ENCODE measurements around the gene CEP295NL. TPM values are rescaled to one million over a fixed set of nuclear protein-coding genes. Genes with fewer than 3 reads are reported as not detected.

CEP295NL gene
- total and polyA plus RNA-seq, 2 of the 13 experiments (the other 11 are each of a cell fraction or from before 2014, with no cell fraction given): not detected

- TF ChIP-seq NFKBIZ (CRISPR knock-in tag; IDR thresholded peaks at IDR 0.05) (peak; percentile 87; the same call in 1 of the 2 replicates), RCOR2 (CRISPR knock-in tag; IDR thresholded peaks at IDR 0.05) (peak; percentile 72; the same call in 1 of the 2 replicates), NRL (CRISPR knock-in tag; IDR thresholded peaks at IDR 0.05; ENCODE audit: borderline replicate concordance) (peak; percentile 91), NCOA1 (CRISPR knock-in tag; IDR thresholded peaks at IDR 0.05) (peak; percentile 83), NFE2 (CRISPR knock-in tag; IDR thresholded peaks at IDR 0.05) (no peak), ZNF12 (CRISPR knock-in tag; IDR thresholded peaks at IDR 0.05) (no peak; the same call in 1 of the 2 replicates), ZNF549 (CRISPR knock-in tag; IDR thresholded peaks at IDR 0.05) (peak; percentile 85), ZFP36 (IDR thresholded peaks at IDR 0.05; ENCODE audit: borderline replicate concordance, low read depth, low read length, partially characterized antibody) (no peak), HBP1 (CRISPR knock-in tag; IDR thresholded peaks at IDR 0.05; ENCODE audit: low read depth) (peak; percentile 84), ATM (IDR thresholded peaks at IDR 0.05; ENCODE audit: borderline replicate concordance) (no peak), ELK4 (CRISPR knock-in tag; IDR thresholded peaks at IDR 0.05; ENCODE audit: borderline replicate concordance) (0 out of 2 replicates have a peak, but pooled peaks have one; percentile 46), POLR2AphosphoS5 (IDR thresholded peaks at IDR 0.05; ENCODE audit: low read depth, low read length) (peak; percentile 82), MTF2 (CRISPR knock-in tag; IDR thresholded peaks at IDR 0.05; ENCODE audit: borderline replicate concordance) (no peak; the same call in 1 of the 2 replicates), CEBPZ (IDR thresholded peaks at IDR 0.05; ENCODE audit: low read length) (no peak), ATF7-NPFF (CRISPR knock-in tag; IDR thresholded peaks at IDR 0.05; ENCODE audit: low read depth) (peak; percentile 83; the same call in 1 of the 2 replicates), TCF12 (IDR thresholded peaks at IDR 0.05) (no peak), TCF12 (CRISPR knock-in tag; IDR thresholded peaks at IDR 0.05) (peak; percentile 75; the same call in 1 of the 2 replicates), ZNF790 (CRISPR knock-in tag; IDR thresholded peaks at IDR 0.05; ENCODE audit: borderline replicate concordance) (peak; percentile 98), ARHGAP35 (CRISPR knock-in tag; IDR thresholded peaks at IDR 0.05; ENCODE audit: borderline replicate concordance) (peak; percentile 96), ZNF331 (CRISPR knock-in tag; IDR thresholded peaks at IDR 0.05) (peak; percentile 93), HOXA7 (CRISPR knock-in tag; IDR thresholded peaks at IDR 0.05) (peak; percentile 90), NKX3-1 (CRISPR knock-in tag; IDR thresholded peaks at IDR 0.05) (peak; percentile 88; the same call in 1 of the 2 replicates), ZNF7 (CRISPR knock-in tag; IDR thresholded peaks at IDR 0.05) (no peak)
These were observed 62.0 kb downstream of the CEP295NL start, which contains the start of gene USP36 (continued) for GRCh38 chr17:78840780-78841611.

All from HepG2 (cell line).